GF-D8 (cell line): Measurements from ENCODE around the gene SLC36A4.
"Not testable (repeated sequence)": the region's sequence is repeated elsewhere in the genome, so short reads cannot be mapped to it uniquely, and the experiment has no call there.

Experiments
- DNase-seq: peaks from one replicate; lab custom pipeline; 2025; lab: John Stamatoyannopoulos, UW

SLC36A4 gene

DNA sequence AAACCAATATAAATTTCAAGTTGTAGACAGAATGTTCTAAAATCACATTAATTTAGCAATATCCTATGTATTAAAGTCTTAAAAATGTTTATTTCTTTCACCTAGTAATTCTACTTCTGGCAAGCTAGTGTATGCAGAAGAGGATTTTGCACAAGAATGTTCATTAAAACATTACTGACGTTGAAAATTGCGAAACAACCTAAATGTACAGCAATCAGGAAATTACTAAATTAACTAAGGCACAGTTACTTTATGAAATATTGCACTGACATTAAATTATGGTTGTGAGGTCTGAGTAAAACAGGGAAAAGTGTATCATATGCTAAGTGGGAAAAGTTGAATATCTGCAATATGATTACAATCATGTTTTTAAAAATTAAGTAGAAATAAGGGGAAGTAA, 4.1 kb downstream of the SLC36A4 start:
- peak; percentile 83 for DNase-seq

DNA sequence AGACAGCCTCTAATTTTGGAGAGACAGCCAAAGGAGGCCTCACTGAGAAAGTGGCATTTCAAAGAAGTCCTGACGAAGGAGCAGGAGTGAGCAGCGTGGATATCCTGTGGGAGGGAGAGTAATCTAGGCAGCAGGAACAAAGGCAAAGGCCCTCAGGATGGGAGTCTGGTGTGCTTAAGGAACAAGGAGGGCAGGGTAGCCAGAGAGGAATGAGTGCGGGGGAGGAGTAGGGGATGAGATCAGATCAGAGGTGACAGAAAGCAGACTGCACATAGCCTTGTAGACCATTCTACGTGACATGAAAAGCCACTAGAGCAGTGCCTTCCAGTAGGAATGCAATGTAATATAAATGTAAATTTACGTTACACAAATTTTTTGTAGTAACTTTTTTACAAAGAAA, 5.6 kb downstream of the SLC36A4 start:
- DNase-seq, result no peak

DNA sequence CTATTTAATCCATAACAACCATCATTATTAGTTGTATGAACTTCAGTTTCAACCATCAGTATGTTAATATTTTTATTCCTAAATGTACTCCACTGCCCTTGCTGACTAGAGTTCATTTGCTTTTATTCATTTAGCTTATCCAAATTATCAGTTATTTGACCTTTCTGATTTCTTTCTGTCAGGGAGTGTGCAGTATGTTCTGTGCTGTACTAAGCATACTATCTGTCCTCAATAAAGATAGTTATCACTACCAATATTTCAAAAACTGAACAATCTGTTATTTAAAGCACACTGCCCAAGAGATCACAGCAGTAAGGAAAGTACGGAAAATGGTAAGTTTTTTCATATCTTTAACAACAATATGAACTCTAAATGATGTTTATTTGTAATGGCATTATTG, 8.3 kb downstream of the SLC36A4 start:
- DNase-seq, result no peak

DNA sequence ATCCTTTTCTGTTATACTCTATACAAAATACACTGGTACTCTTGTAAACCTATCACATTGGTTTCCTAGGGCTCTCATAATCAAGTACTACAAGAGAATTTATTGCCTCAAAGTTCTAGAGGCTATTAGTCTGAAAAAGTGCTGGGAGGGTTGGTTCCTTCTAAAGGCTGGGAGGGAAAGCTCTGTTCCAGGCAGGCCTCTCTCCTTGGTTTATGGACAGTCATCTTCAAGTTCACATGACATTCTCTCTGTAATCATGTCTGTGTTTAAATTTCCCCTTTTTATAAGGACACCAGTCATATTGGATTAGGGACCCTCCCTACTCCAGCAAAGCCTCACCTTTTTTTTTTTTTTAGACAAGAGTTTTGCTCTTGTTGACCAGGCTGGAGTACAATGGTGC, 9.1 kb downstream of the SLC36A4 start:
- DNase-seq, result no peak

DNA sequence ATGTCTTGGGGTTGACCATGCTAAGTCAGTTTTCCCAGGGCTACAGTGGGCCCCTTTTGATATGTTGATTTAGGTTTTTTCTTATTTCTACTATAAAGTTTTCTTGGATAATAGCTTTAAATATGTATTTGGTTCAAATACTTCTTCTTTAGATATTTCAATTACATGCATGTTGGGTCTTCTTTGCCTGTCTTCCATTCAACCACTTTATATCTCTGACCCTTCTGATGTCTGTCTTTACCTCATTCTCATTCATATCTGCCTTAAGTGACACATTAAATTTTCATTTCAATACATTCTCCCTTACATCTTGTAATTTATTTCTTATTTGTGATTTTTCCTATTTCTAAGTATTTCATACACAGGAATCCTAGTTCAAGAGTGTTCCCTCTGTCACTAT, 10.5 kb downstream of the SLC36A4 start:
- no peak for DNase-seq

DNA sequence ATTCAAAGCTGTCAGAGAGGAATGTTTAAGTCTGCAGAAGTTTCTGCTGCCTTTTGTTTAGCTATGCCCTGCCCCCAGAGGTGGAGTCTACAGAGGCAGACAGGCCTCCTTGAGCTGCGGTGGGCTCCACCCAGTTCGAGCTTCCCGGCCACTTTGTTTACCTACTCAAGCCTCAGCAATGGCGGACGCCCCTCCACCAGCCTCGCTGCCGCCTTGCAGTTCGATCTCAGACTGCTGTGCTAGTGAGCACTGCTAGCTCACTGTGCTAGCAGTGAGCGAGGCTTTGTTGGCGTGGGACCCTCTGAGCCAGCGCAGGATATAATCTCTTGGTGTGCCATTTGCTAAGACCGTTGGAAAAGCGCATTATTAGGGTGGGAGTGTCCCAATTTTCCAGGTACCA, 19.9 kb downstream of the SLC36A4 start:
- not testable (repeated sequence) for DNase-seq

DNA sequence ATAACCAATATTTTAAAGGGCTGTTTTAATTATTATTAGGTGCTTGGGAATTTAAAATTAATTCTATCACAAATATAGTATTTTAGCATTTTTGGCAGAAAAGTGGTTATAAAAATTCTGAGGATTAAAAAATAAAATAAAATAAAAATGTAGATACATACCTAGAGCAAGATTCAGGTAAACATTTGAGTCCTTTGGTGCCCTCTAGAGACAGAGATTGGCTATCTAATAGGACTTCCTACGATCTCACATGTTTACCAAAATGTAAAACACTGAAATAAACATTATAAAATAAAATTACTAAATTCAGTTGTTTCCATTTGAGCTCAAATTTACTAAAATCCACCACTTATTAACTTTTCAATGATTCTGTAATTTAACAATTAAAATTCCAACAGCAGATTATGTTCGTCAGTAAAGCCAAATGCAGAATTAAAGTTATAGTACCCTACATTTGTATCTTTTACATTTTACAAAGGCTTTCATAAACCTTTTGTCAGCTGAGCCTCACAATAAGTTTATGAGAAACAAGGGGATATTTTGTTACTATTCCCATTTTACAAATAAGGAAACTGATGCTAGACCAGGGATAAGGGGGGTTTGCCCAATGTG, 27.7 kb downstream of the SLC36A4 start:
- DNase-seq, result no peak

DNA sequence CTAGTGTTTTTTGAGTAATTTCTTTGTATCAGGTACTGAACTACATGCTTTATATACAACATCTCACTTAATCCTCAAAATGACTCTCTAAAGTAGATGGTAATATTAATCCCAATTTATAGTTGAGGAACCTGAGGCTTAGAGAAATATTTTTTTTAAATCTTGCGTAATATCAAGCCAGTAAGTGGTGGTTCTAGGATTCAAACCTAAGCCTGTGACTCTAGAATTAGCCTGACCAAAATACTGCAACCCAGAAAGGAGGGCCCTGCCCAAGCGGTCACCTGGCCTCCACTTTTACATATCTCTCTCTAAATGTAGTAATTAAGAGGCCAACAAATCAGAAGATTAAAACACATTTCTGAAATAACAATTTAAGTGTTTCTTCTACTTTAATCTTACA, 28.6 kb downstream of the SLC36A4 start:
- DNase-seq, result no peak

DNA sequence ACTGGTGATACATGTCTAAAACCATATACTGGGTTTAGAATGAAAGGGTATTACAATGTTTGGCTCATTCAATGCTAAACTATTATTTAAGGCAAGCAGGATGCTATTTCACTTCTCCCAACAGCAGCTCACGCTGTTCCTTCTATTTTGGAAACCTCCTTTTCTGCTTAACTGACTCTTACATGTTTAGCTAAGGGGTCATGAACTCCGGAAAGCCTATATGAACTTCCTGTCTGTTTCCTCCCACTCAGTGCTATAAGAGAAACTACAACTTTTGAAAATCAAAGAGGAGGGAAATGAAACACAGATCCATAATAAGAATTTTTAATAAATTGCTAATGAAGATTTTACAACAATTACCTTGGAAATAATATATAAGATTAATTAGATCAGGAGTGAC, 30.9 kb downstream of the SLC36A4 start:
- peak; percentile 42 for DNase-seq

DNA sequence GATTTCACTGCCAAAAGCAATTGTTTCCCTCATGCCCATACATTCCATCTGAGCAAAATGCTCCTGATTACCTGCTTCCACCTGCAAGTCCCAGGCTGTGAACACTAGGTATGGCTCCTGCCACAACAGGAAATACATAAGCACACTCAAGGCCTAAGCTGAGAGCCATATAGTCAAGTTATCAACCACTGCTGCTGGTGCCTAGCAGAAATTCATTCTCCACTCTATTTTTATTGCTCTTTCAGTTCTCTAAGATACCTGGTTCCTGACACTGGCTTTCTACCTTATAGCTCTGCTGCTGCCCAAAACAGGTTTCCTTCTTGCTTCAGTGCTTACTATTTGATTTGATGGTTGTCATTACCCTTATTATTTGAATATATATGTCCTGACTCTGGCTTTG, 31.6 kb downstream of the SLC36A4 start:
- no peak for DNase-seq

DNA sequence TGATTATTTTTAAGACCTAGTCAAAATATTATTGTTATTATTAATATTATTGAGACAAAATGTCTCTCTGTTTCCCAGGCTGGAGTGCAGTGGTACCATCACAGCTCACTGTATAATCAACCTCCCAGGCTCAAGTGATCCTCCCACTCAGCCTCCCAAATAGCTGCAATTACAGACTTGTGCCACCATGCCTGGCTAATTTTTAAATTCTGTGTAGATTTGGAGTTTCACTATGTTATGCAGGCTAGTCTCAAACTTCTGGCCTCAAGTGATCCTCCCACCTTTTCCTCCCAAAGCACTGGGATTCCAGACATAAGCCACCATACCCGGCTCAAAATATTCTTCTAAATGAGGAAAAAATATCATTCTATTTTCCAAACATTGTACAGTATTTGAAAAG, 37.0 kb downstream of the SLC36A4 start:
- DNase-seq, result no peak

DNA sequence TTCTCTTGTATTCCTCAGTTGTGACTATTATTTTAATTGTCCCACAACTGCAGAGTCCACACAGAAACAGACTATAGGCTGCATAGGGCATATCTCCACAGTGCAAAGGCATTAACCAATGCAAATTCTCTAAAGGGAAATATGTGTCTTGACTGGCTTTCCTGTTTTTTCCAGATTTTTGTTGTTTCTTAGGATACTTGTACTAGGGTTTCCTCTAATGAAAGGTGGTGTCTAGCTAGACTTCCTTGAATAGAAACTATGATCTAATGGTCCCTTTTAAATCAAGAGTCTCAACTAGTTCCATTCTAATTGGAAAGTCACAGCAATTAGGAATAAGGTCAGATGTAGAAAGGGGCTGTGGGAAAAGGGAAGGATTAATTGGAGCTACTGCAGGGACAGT, 37.6 kb downstream of the SLC36A4 start:
- no peak for DNase-seq

DNA sequence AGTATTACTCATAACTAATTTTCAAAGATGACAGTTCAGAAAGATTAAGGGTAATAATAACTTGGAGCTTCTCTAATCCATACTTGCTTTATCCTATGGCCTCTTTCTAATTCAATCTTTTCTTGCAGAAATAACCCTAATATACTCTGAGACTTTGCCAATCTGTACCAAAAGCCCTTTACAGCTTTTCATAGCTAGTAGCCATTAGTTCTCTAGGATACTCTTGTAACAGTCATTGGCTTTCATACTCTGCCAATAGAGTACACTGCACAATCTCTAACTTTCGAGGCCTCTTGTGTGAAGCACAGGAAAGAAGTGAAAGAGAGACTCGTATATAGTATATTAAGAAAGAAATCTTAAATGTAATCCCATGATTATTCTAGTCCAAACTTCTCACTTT, 38.1 kb downstream of the SLC36A4 start:
- DNase-seq, result no peak

DNA sequence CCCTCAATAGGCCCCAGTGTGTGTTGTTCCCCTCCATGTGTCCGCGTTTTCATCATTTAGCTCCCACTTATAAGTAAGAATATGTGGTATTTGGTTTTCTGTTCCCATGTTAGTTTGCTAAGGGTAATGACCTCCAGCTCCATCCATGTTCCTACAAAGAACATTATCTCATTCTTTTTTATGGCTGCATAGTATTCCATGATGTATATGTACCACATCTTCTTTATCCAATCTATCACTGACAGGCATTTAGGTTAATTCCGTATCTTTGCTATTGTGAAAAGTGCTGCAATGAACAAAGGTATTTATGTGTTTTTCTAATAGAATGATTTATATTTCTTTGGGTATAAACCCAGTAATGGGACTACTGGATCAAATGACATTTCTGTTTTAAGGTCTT, 42.1 kb downstream of the SLC36A4 start:
- DNase-seq, result no peak

DNA sequence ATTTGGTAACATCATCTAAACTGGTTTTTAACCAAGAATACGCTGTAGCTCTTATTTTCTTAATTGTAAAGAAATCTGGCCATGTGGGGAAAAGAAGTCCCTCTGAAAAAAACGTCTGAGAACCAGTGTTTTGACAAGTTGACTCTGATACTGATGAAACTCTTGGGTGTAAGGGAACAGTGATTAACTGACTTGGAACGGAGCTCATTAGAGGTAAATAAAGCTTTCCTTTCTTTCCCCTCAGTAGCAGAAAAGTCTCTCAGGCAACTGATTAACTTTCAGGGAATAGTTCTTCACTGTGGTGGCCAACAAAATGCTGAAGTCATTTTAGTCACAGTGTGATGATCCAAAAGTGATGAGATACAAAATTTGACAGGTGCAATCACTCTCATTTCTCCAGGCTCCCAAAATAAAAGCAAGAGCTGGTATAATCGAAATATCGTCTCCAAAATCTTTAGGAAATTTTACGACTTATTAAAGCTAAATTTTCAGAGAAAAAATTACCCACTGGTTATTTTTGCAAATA, 52.3 kb downstream of the SLC36A4 start:
- no peak for DNase-seq

DNA sequence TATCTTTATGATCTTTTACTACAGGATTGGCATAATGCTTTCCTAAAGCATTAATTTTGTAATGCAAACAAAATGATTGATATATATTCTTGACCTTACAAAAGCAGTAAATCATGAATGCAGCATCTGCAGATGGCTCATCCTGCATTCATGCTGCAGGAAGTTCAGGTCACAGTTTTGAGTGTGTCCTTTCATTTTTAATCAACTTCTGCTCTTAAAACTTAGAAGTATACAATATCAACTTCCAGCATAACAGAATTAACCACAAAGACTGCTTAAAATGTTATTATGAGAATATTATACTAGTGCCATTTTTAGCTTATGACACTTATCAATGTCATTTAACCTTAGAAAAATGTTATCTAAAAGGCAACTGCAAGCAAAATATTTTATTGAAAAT, 54.0 kb downstream of the SLC36A4 start:
- DNase-seq, result no peak

DNA sequence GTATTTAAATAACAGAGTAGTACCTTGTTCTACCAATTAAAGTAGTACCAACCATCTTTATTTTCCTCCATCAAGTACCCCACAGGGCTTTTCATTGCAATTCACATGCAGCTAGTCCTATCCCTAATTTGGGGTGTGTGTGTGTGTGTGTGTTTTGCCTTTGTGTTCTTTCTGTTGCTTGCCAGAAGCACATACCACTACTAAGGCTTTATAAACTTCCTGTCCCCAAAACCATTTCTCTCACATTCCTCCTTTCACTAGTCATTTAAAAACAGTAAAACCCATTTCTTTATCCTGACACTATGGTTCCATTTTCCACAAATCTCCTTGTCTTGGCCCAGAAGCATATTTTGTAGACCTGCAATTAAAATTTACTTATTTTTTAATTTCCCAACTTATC, 54.6 kb downstream of the SLC36A4 start:
- no peak for DNase-seq

DNA sequence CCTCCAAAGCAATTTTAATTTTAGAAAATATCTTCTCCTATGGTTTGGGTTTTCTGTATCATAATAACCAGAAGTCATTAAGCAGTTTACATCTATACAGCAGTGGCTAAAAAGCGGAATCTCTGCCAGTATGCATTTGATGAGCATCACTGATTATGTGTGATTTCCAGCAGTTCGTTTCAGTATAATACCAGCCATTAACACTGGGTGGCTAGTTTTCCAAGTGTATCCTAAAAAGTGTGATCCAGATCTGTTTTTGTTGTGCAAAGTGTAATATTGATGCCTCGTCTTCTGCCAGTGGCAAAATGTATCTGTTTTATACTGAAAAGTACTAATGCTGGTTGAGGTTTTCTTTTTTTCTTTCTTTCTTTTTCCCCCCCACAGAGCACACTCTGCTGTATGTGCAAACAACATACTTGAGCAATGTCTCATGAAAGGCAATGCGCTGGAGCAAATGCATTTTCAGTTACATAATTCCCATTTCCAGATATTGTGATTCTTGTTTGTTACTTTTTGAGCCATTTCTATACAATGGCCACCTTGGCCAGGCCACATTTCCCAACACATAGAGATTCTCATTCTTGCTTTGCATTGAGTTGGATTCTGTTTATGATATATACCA, 64.2 kb downstream of the SLC36A4 start:
- DNase-seq, result no peak

DNA sequence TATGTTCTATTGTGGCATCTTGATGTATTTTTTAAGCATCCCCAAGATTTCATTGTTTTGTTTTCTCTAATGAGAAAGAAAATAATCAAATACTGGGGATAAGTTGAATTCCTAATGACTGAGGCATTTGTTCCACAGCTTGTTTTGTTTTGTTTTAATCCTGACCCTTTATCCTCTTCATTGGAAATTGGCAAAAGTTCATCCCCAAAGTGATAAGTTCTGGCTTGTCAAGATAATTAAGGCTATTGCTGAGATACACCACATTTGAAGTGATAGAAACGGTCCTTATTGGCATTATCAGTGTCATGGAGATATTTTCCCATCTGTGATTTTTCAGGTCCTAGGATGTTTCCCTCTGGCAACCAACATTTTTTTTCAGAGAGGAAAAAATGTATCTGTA, 65.0 kb downstream of the SLC36A4 start:
- DNase-seq, result no peak

DNA sequence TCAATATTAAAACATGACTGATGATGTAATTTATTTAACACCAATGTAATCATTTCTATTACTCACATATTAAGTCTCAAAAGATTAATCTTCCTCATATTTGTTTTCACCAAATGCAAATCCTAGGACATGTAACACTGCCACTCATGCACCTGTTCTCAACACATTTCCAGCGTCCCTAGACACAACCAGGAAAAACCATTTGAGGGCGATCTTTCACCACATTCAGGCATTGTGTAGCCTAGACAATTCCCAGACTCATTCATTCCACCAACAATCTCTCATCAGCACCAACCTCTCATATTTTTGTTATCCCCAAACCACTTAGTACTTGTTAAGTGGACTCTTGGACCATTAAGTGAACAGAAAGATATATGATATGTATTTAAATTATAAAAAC, 66.1 kb downstream of the SLC36A4 start:
- no peak for DNase-seq

DNA sequence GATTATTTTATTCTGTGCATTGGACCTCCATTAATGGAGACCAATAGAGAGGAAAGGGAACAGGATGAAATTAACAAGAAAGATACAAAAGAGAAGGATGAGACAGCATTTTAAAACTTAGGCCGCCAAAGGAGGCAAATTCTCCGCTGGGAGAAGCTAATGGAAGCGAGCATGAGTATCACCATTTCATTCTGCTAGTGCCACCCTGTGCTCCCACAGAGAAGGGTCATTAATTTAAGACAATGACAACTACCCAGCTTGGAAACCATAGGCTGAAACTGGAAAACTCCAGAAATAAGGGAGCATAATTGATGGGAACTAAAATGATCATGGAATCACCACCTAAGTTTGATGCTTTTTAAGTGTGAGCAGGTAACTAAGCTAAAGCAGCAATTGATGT, 69.2 kb downstream of the SLC36A4 start:
- no peak for DNase-seq

DNA sequence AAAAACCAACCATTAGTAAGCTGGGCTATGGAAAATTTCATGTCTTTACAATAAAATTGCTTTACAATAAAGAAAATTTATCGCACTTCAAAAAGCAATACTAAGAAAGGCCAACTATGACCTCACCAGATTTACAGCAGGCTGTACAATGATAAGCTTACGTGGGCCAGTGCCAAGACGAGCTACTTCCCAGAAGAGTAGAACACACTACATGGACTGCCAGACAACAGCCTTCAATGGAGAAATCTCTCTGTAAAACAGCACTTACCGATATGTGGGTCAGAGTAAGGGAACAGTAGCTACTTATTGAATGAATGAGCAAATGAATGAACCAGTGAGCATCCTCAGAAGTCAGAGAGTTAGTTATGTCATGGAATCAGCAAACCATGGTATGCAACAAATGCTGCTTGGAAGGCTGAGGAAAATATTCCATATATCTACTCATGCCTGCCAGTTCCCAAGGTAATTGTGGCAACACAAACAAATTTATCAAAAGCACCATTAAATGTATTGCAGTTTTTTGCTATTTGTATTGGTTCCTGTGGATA, 74.4 kb downstream of the SLC36A4 start:
- no peak for DNase-seq

DNA sequence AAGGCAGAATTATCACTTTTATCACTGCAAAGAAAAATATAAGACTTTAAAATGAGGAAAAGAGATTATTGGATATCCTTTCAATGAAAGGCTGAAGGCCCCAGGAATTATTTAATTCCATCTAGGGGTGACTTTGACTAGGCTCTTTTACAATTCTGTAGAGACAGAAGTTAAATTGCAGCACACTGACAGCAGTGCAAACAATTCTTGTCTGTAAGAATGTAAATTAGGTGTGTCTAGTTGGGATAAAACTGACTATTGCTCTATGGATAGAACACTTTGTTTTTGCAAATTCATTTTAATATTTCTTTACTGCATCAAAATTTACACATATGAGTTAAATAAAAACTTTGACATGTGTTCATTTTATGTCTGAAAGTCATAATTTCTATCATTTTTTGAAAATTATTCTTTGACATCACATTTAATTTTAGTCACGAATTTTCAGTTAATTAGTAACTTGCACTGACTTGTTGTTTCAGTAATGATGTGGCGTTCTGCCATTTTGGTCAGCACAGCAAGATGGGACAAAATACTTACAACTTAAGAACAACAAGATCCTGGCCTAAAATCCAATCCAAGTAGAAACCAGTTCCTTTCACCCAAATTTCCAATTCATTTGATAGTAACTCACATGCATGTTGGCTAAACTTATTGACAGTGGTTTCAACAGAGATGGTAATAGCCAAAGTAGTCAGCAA, 75.1 kb downstream of the SLC36A4 start:
- no peak for DNase-seq
